ENCODE measurements around the gene LMAN2L.

The LMAN2L gene

DNA sequence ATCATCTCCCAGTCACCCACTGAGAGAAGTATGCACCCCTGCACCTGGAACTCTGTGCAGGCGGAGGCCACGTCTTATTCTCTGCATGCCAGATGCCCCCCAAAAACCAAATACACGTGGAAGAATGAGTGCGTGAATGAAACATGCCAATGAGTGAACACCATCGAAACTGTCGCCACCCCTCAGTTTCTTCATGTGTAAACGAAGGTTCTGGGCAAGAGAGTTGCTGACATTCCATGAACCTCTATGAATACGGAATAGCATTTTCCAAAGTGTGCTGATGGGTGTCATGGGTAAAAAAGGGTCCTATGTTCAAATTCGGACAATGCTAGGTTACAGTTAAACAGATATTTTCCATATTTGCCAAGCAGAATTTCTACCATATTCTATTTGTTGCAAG lies 77.5 kb downstream of the LMAN2L start:
- in situ Hi-C loops (cut with HindIII; ENCODE audit: low sequenced_read_pairs) = no loop called here

DNA sequence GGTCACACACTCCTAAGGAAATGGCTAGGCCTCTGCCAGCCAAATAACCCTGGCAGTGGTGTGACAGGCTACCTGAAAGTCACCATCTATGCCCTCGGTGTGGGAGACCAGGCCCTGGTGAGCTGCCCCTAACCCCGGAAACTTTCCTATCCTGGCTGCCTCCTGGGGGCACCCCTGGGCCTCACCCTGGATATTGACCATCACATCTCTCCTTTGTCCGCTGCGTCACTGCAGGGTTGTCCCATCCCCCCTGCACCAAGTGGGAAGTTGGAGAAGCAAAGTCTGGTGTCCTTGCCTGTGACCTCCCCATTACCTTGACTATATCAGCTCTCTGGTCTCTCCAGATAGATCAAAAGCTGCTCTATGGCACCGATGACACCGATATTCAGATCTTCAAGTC lies 78.5 kb downstream of the LMAN2L start:
- in situ Hi-C loops (cut with HindIII; ENCODE audit: low sequenced_read_pairs) = no loop called here

DNA sequence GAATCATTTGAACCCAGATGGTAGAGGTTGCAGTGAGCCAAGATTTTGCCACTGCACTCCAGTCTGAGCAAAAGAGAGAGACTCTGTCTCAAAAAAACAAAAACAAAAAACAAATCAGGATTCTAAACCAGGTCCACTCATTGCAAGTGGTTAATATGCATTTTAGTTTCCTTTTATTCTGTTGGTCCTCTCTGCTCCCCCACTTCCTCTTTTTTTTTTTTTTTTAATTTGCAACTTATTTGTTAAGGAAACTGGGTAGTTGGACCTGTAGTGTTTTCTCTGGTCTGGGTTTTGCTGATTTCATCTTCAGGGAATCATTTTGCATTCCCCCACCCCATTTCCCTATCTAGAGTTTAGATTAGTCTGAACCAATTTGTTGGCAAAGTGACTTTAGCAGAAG lies 83.3 kb downstream of the LMAN2L start:
- in situ Hi-C loops (cut with HindIII; ENCODE audit: low sequenced_read_pairs) = no loop called here
